Keratinocyte (primary cell): ENCODE measurements around the gene SRRT. TPM values are rescaled to one million over a fixed set of nuclear protein-coding genes. Genes with fewer than 3 reads are reported as not detected.

Experiments
- DNase-seq: peaks from one replicate; pipeline ENCODE4 v3.0.0-alpha.2; 2011; ENCODE audit warnings: low read depth, missing footprints, low spot score
- FAIRE-seq: peaks from 2 replicates; lab custom pipeline; 2011; peaks lifted over from hg19 to GRCh38; lab: Jason Lieb, UNC
- H2AFZ ChIP-seq: 2 replicates; pipeline ENCODE4 v1.6.0; 2012; ENCODE audit warnings: low read length, control low read depth, inconsistent platforms; ENCODE audit not compliant: control insufficient read depth
- H3K27ac ChIP-seq: 2 replicates; pipeline ENCODE4 v1.5.1; 2011; ENCODE audit warnings: low read length; ENCODE audit not compliant: control insufficient read depth, insufficient read depth
- H3K27me3 ChIP-seq: 3 replicates; pipeline ENCODE4 v1.6.0; 2011; ENCODE audit warnings: low read length; ENCODE audit not compliant: control insufficient read depth, insufficient read depth; ENCODE audit errors: extremely low read depth
- H3K36me3 ChIP-seq, 2 experiments: 2 replicates in 1 of 2; 3 replicates in 1 of 2; pipeline ENCODE4 v1.5.1; 2011; ENCODE audit warnings: low read length in 2 of 2, mild to moderate bottlenecking in 1 of 2; ENCODE audit not compliant: control insufficient read depth in 2 of 2, insufficient read depth in 2 of 2; ENCODE audit errors: extremely low read depth in 1 of 2
- H3K4me1 ChIP-seq: 3 replicates; pipeline ENCODE4 v1.5.1; 2011; ENCODE audit warnings: low read length; ENCODE audit not compliant: control insufficient read depth, insufficient read depth; ENCODE audit errors: extremely low read depth
- H3K4me2 ChIP-seq: 3 replicates; pipeline ENCODE4 v1.6.0; 2011; ENCODE audit warnings: low read depth, low read length; ENCODE audit not compliant: control insufficient read depth, insufficient read depth; ENCODE audit errors: extremely low read depth
- H3K4me3 ChIP-seq, 3 experiments: fragments of 200-600 bp in 1 of 3; sonication (generic) in 1 of 3; 2 replicates in 2 of 3; 3 replicates in 1 of 3; pipeline ENCODE4 v1.5.1; 2011 to 2016; ENCODE audit warnings: low read length in 3 of 3, mild to moderate bottlenecking in 3 of 3, control low read depth in 2 of 3, inconsistent platforms in 1 of 3, low read depth in 1 of 3, mixed read lengths in 1 of 3, mixed run types in 1 of 3, moderate library complexity in 1 of 3; ENCODE audit not compliant: control insufficient read depth in 2 of 3, insufficient read depth in 2 of 3; ENCODE audit errors: extremely low read depth in 1 of 3
- H3K79me2 ChIP-seq: 2 replicates; pipeline ENCODE4 v1.6.0; 2012; ENCODE audit warnings: low read length; ENCODE audit not compliant: control insufficient read depth, insufficient read depth
- H3K9ac ChIP-seq: 3 replicates; pipeline ENCODE4 v1.6.0; 2011; ENCODE audit warnings: low read length; ENCODE audit not compliant: control insufficient read depth, insufficient read depth; ENCODE audit errors: extremely low read depth
- H3K9me1 ChIP-seq: 3 replicates; pipeline ENCODE4 v1.6.0; 2011; ENCODE audit warnings: low read length; ENCODE audit not compliant: control insufficient read depth, insufficient read depth; ENCODE audit errors: extremely low read depth
- H3K9me3 ChIP-seq: 2 replicates; pipeline ENCODE4 v1.5.1; 2012; ENCODE audit warnings: low read depth, low read length; ENCODE audit not compliant: control insufficient read depth
- H4K20me1 ChIP-seq: 3 replicates; pipeline ENCODE4 v1.6.0; 2011; ENCODE audit warnings: low read length; ENCODE audit not compliant: control insufficient read depth, insufficient read depth; ENCODE audit errors: extremely low read depth
- CTCF ChIP-seq, 3 experiments: IDR thresholded peaks in 1 of 3; conservative IDR thresholded peaks in 1 of 3; optimal IDR thresholded peaks in 1 of 3; 2 replicates in 2 of 3; 3 replicates in 1 of 3; pipeline versions ENCODE3 to v1.5.1; 2011; ENCODE audit warnings: low read length in 3 of 3, mild to moderate bottlenecking in 3 of 3, moderate library complexity in 2 of 3, control low read depth in 1 of 3, inconsistent platforms in 1 of 3; ENCODE audit not compliant: insufficient read depth in 2 of 3; ENCODE audit errors: extremely low read depth in 1 of 3
- EZH2 ChIP-seq: IDR thresholded peaks from one replicate; pipeline ENCODE4 v1.6.1; 2012; ENCODE audit warnings: inconsistent platforms, mild to moderate bottlenecking, low read length, moderate library complexity
- dilution Hi-C: fragments of 300-500 bp; cut with MboI; formaldehyde crosslinking; loops from one replicate; pipeline ENCODE4 v1.7.0; 2020; ENCODE audit warnings: low sequenced_read_pairs; ENCODE audit not compliant: extremely low pct_ligation_motif_present
- polyA plus RNA-seq, 5 experiments: library from polyadenylated mRNA; depleted of rRNA in 3 of 5; stranded (reverse) in 3 of 5; stranded (forward) in 1 of 5; unstranded in 1 of 5; fragments of >200 nt; gene quantifications; 1 replicate in 1 of 5; 2 replicates in 3 of 5; 3 replicates in 1 of 5; pipeline versions ENCODE4 v1.2.1 to v1.2.3, GENCODE V29; 2011 to 2012; ENCODE audit warnings: missing spikeins in 2 of 5, low read depth in 1 of 5, low replicate concordance in 1 of 5

The SRRT gene
- polyA plus RNA-seq, 1 donor (not counting 4 experiments of a cell fraction or from before 2014, with no cell fraction given), result 42.2 TPM

- TF ChIP-seq CTCF (optimal IDR thresholded peaks at IDR 0.05 in 1 of 3, IDR thresholded peaks at IDR 0.05 in 1 of 3, conservative IDR thresholded peaks at IDR 0.05 in 1 of 3; ENCODE audit: extremely low read depth in 1 of 3, insufficient read depth in 2 of 3, low read length in 3 of 3), result no peak
- TF ChIP-seq EZH2, result no peak
- dilution Hi-C loops, result no loop called here
- H3K4me1 ChIP-seq, result peaks cover 3% of the 10 kb centered on the region
These were observed 36.6 kb downstream of the SRRT start for GRCh38 chr7:100911484-100911883.

GRCh38 chr7:100914208-100914878 is 39.4 kb downstream of the SRRT start:
- FAIRE-seq, result no peak
- no peaks in the 10 kb centered on the region for H3K9me3 ChIP-seq
- TF ChIP-seq CTCF (optimal IDR thresholded peaks at IDR 0.05 in 1 of 3, IDR thresholded peaks at IDR 0.05 in 1 of 3, conservative IDR thresholded peaks at IDR 0.05 in 1 of 3; ENCODE audit: extremely low read depth in 1 of 3, insufficient read depth in 2 of 3, low read length in 3 of 3) (no peak), EZH2 (no peak)
- no peaks in the 10 kb centered on the region for H3K9me1 ChIP-seq
- H3K4me3 ChIP-seq, result no peak overlapping the region
- dilution Hi-C loops, result no loop called here
- DNase-seq, result no peak
- no peaks in the 10 kb centered on the region for H3K79me2 ChIP-seq
- no peaks in the 10 kb centered on the region for H4K20me1 ChIP-seq
- H3K9ac ChIP-seq, result no peak overlapping the region
- no peaks in the 10 kb centered on the region for H3K36me3 ChIP-seq
- no peak overlapping the region for H3K4me2 ChIP-seq
- H3K4me1 ChIP-seq, result peaks cover 4% of the 10 kb centered on the region
- no peak overlapping the region for H2AFZ ChIP-seq
- H3K27ac ChIP-seq, result no peak overlapping the region
- H3K27me3 ChIP-seq, result no peaks in the 10 kb centered on the region

More at GRCh38 chr7:100911484-100911883, 36.6 kb downstream of the SRRT start:
- H3K27me3 ChIP-seq, result no peaks in the 10 kb centered on the region
- no peaks in the 10 kb centered on the region for H3K9me3 ChIP-seq
- H2AFZ ChIP-seq, result no peak overlapping the region
- H3K9me1 ChIP-seq, result no peaks in the 10 kb centered on the region
- DNase-seq (no peak), FAIRE-seq (no peak)
- H3K4me2 ChIP-seq, result no peak overlapping the region
- H3K4me3 ChIP-seq, result no peak overlapping the region
- H3K79me2 ChIP-seq, result no peaks in the 10 kb centered on the region
- no peaks in the 10 kb centered on the region for H4K20me1 ChIP-seq
- H3K9ac ChIP-seq, result no peak overlapping the region
- no peaks in the 10 kb centered on the region for H3K36me3 ChIP-seq
- H3K27ac ChIP-seq, result no peak overlapping the region
